GM21528 (cell line): ENCODE results near the gene LRRC74A.

ENCODE experiments used
- ATAC-seq: cut with Tn5 transposase; IDR thresholded peaks from one replicate; pipeline ENCODE4 v1.9.1; 2021; ENCODE audit warnings: mild to moderate bottlenecking, moderate library complexity; ENCODE audit not compliant: unreplicated experiment, low FRiP score

LRRC74A gene

DNA sequence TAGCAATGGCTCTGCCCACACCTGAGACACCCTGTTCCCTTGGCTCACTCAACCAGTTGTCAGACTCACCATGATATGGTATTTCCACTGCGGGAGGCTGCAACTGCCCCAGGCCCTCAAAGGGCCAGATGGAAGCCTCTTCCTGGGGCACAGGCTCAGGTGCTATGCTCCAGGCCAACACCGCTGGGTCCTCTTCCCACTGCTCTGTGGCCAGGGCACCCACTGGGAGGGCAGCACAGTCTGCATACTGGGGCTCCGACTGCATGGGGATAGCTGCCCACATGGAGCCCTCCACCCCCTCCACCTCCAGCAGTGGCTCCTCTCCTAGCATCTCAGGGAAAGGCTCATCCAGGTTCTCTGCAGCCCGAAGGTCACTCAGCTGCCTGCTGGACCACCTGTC is 17.2 kb upstream of the LRRC74A start:
- no peak for ATAC-seq

DNA sequence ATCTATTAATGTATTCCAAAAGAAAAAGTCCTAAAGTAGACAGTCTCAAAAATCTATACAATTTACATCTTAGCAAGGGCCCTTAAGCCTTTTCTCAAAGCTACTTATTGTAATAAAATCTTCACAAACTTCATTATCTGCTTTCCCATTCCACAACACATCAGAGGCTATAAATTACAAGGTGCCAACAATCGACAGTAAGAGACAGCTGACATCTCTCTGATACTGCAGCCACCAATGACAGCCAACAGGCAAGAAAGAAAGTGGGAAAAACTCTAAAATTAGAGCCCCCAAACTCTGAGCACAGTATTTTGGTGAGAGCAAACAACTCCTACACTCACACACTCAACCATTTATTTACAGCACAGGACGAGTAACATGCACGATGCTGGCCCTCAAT is 15.7 kb upstream of the LRRC74A start:
- ATAC-seq: no peak

GRCh38 chr14:76810953-76811400 is 15.2 kb upstream of the LRRC74A start:
- ATAC-seq: no peak

DNA sequence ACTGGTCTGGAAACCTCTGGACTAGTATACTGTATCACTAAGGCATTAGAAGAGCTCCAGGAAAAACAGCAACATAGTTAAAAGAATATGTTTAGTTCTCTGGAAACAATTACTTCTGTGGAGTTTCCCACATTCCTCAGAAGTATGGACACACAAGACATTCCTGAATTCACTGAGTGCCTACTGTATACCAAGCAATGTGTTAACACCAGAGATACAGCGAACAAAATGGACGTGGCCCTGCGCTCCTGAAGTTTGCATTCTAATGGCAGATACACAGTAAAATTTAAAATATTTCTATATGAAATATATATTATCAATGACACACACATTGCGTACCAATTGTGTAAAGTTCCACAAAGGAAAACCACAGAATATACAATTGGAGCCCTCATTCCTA is 14.6 kb upstream of the LRRC74A start:
- ATAC-seq: no peak

DNA sequence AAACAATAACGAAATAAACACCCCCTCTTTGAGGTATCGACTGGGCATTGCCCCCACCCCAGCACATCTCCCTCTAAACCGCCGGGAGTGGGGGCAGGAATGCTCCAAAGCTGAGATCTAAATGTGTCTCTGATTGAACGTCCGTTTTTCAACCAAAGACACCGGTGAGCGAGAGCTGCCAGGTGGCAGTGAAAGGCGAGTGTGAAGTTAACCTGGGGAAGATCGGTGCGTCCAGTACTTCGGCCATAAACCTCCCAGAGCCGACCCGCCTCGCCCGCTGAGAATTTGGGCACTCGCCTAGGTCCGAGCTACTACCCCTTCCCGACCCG is 14.2 kb upstream of the LRRC74A start:
- ATAC-seq: peak; percentile 22

- ATAC-seq: peak; percentile 82
Measured at GRCh38 chr14:76812422-76813383, 13.5 kb upstream of the LRRC74A start, which contains the start of gene ANGEL1. ANGEL1 (minus strand) TSS chr14:76812882; CDS start chr14:76812827, 55 bp downstream.

DNA sequence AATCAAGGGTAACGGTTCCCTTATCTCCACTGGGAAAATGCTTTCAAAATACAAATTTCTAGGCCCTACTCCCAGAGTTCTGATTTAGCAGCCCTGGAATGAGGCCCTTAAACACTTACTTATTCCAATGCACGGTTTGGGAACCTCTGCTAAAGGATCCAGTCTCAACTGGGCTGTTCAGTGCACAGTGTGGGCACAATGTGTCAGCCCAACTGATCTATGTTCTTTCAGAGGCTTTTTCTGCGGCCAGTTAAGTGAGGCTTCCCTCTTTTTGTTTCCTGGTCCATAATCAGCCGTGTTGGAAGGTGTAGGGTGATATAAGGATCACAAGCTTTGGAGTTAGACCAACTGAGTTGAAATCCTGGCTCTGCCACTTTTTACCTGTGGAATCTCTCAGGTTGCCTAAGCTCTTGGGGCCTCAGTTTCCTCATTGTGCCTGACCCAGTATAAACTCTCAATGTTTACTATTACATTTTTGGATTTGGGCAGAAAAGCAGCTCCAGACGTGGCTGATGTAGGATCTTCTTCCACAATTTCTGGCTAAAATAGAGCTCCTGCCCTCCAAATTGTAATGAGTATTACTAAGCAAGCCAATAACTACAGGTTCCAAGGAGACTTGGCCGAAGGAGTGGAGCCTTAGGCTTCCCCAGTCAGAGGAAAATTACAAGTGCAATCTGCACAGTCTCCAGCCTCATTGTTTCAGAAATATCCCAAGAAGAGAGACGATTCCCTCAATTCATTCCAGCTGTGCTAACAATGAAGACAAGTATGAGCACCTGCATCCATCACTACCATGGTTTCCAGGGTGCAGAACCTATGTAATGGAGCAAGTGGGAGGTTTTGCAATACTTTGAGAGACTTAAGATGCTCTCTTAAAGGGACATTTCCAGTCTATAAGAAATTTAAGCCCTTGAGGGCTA is 11.2 kb upstream of the LRRC74A start:
- ATAC-seq: no peak

DNA sequence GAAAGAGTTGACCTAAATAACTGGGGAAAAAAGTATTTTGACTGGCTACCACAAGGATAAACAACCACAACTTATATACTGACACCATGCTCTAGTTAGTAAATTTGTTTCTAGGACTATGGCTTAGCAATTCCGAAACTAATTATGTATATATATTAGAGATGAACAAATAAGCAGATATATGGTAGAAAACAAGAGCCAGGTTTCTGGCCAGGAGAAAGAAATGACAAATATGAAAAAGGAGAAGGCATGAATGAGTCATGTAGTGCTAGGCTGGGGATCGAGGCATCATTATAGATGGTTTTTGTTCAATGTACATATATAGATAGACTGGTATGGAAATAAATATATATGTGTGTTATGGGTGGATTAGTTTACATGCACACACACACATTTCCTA is 5.5 kb upstream of the LRRC74A start:
- ATAC-seq: no peak

GRCh38 chr14:76827696-76828296 is 1.6 kb downstream of the LRRC74A start:
- ATAC-seq: no peak

- no peak for ATAC-seq
Measured at GRCh38 chr14:76828339-76829012, 2.3 kb downstream of the LRRC74A start.

GRCh38 chr14:76829013-76829365 is 2.8 kb downstream of the LRRC74A start:
- no peak for ATAC-seq

DNA sequence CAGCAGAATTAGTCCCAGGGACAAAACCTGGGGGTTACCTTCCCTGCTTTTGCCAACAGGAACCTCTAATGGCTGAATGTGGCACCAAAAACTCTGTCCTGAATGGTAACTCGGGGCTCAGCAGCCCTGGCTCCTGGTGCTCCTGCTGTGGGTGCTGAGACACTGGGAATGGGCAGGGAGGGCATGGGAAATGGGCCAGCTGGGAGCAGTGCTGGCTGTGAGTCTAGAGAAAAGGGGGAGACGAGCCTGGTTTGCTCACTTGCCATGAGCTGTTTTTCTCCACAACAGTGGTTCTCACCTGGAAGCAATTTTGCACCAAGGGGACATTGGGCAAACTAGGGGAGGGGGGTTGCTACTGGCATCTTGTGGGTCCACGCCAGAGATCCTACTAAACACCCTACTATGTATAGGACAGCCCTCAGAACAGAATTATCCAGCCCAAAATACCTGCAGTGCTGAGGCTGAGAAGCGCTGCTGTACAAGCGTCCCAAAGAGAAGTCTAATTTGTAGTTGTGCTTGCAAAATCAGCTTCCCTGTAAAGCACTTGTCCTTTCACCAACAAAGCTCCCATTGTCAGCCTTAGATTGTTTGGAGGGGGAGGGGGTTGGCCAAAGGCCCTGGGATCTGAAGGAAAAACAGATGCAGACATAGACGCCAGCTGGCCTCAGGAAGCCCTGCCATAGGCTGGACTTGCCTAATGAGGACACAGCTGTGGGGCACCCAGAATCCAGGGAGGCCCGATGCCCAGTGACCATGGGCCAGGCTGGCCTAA is 3.6 kb downstream of the LRRC74A start:
- no peak for ATAC-seq

- ATAC-seq: no peak
Measured at GRCh38 chr14:76830556-76830955, 4.3 kb downstream of the LRRC74A start.

DNA sequence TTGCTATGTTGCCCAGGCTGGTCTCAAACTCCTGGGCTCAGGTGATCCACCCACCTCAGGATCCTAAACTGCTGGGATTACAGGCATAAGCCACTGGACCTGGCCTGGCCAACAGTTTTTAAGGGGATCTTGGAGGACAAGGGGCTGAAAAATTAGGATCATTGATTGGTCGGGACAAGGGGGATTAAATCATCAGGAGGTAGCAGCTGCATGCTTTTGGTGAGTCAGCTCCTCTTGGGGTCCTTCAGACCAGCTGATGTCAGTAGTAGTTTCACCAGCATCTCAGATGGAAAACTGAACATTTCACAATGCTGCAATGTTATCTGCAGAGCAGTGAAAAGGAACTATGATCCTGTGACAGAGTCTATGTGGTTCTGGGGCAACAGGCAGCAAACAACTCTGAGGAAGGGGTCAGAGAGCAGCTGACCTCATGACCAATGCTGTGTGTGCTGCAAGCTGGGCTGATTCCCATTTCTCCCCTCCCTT is 6.3 kb downstream of the LRRC74A start:
- no peak for ATAC-seq

DNA sequence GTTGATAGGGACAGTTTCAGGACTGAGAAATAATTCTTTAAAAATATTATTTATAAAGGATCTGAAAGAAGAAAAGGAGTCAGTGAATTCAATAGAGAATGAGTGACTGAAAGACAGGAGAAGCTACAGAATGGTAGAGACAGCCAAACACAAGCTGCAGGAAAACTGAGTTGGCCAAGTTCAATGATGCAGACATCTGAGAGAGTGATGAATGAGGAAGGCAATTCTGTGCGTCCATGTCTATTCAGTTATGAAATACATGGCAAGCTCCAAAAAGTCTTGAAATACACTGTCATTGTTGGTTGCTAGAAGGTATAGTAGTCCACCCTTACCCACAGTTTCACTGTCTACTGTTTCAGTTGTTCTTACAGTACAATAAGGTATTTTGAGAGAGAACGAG is 6.8 kb downstream of the LRRC74A start:
- ATAC-seq: no peak

GRCh38 chr14:76834241-76834661 is 8.0 kb downstream of the LRRC74A start:
- no peak for ATAC-seq

DNA sequence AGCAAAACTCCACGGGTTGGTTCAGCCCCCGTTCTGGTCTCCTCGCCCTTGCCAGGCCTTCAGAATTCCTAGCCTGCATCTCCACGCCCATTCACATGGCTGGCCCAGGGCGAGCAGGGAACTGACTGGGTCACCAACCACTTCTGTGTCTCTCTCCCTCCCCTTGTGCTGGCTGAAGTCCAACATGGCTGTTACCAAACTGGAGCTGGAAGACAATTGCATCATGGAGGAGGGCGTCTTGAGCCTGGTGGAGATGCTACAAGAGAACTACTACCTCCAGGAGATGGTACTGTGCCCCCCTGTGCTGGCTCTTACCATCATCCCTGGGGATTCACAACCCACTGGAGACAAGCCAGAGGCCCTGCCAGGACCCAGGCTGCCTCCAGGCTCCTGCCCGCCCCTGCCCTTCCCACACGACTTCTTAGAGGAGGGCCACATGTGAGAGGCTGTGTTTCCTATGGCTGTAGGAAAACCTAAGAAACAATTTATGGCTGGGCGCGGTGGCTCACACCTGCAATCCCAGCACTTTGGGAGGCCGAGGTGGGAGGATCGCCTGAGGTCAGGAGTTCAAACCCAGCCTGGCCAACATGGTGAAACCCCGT is 9.9 kb downstream of the LRRC74A start:
- no peak for ATAC-seq

GRCh38 chr14:76837524-76837923 is 11.3 kb downstream of the LRRC74A start:
- ATAC-seq: no peak

DNA sequence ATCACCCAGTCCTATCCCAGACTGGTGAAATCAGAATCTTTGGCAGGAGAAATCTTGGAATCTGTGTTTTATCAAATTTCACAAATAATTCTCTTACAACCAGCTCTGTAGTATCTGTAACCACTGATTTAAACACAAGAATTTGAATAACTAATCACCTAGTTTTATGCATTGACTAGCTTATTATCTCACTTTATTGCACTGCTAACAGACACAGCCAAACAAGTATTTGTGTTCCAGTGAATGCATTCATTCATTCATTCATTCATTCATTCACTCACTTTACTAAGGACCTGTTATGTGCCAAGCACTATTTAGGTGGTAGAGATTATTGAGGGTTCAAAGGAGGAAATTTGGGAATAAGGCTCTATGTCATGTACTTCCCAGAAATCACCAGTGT is 16.2 kb downstream of the LRRC74A start:
- no peak for ATAC-seq
